HG03521 (cell line): ENCODE measurements around the gene TBCEL.
"Not testable (repeated sequence)": the region's sequence is repeated elsewhere in the genome, so short reads cannot be mapped to it uniquely, and the experiment has no call there.

Experiments used
- ATAC-seq: cut with Tn5 transposase; IDR thresholded peaks from one replicate; pipeline ENCODE4 v1.9.1; 2021; ENCODE audit warnings: mild to moderate bottlenecking, moderate library complexity; ENCODE audit not compliant: unreplicated experiment

TBCEL gene

DNA sequence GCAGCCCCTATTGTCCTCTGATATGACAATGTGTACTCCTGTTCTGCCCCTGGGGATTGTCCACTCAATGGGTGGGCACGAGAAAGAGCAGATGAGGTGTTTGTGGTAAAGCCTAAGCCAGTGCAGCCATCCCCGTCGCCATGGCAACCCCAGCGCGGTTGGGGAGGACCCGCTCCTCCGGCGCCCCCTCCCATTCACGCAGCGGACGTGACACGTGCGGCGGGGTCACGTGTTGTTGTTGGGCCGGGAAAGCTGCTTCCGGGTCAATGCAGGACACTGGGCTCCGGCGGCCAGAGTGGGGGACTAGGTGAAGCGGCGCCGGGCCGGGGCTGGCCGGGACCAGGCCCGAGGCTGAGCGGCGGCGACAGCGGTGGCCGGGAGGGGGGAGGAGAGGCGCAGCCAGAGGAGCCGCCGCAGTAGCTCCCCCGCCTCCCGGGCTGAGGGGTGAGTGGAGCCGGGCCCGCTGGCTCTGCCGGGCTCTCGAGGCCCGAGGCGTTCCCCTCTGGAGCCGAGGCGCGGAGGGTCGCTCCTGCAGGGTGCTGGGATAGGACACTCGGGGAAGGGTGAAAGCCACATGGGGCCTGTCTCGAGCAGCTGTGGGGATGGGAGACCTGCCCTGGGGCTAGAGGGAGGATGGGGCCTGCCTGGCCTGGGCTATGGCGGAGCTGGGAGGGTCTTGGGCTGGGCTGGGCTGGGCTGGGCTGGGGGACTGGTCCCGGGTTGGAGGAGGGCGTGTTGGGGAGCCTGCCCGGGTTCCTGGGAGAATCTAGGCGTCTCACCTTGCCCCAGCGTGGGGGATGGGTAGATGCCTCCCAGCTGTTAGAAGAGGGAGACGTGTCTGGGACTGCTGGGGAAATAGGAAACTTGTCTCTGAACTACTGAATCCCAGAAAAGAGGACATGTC lies at the start of gene TBCEL:
TBCEL (plus strand) TSS at position 255 of the 904 bp plus-strand sequence. CDS start 21,589 bp downstream, outside the sequence.
- peak; percentile 89 for ATAC-seq

DNA sequence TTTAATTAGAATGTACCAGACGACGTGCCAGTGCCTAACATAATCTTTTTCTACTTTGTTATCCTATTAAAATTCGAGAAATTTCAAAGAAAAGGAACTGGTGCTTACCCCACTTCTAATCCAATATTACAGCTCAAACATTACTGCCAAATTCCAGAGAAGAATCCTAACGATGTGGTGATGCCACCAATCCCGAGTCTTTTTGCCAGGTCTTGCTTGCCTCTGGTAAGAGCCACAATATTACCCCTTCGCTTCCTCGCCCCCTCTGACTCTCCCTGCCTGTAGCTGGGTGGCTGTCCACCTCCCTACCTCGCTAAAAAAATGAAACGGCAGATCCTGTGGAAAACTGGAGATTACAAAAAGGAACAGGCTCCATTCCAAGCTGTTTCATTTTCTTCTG lies 49.4 kb upstream of the TBCEL start:
- no peak for ATAC-seq

GRCh38 chr11:120974965-120975364 lies 48.9 kb upstream of the TBCEL start:
- ATAC-seq: no peak

DNA sequence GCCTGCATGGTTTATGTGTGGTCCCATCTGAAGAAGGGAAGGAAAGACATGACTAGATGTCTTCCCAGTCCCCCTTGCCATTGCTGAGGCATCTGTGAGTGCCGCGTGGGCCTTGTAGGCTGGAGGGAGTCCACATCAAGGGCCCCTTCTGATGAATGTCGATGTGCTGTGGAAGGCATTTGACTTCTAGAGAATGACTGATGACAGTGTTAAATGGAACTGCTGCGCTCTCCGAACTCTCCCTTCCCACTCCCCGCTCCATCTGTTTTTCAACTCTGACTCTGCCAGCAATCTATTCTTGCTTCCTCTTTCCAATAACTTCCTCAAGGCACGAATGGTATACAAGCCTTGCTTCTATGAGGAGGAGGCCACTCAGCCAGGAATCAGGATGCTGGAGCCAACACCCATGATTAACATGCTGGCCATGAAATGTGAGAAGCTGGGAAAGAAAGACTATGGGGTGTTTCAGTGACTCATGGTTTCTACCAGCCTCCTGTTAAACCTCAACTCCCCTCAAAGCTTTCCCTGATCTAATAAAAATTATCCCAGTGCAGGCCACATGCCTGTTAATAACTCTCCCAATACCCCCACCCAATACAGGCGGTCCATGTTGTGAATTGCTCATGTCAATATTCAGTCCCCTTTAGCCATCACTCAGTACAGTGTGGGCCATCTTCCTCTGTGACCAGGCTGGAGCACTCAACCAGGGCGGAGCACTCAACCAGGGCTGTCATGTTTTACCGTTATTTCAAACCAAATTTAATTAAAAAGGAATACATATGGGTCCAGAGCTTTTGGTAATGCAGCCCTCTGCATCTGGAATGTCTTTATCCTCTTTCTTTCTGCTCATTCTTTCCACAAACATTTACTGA lies 46.4 kb upstream of the TBCEL start:
- ATAC-seq: no peak

- ATAC-seq: no peak
These were observed 45.2 kb upstream of the TBCEL start for GRCh38 chr11:120978701-120979100.

DNA sequence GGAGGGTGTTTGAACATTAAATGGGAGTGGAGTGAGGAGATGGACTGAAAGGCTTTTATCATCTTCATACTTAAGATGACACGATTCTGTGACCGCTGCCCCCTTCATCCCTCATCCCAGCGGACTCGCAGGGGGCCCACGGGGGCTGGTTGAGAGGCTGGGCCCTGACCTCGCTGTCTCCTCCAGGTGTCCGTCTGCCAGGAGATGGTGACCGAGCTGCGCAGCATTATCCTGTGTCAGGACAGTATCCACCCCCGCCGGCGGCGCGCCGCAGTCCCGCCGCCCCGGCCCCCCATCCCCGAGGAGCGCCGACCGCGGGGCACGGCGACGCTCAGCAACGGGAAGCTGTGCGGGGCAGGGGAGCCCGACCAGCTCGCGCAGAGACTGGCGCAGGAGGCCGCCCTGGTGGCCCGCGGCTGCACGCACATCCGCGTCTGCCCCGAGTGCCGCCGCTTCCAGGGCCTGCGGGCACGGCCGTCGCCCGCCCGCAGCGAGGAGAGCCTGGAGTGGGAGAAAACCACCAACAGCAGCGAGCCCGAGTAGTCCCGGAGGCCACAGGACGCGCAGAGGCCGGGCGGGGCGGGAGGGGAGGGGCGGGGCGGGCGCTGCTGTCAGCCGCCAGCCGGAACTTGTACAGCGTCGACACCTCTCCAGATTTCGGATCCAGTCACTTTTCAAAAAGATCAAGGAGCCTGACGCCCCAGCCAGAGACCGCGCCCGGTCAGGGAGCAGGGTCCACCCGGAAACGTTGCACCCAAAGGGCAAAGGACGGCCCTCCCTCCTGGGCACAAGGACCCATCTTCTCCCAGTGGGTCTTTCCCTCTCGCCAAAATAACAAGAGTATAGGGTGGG lies 38.0 kb upstream of the TBCEL start:
- ATAC-seq: peak; percentile 55

DNA sequence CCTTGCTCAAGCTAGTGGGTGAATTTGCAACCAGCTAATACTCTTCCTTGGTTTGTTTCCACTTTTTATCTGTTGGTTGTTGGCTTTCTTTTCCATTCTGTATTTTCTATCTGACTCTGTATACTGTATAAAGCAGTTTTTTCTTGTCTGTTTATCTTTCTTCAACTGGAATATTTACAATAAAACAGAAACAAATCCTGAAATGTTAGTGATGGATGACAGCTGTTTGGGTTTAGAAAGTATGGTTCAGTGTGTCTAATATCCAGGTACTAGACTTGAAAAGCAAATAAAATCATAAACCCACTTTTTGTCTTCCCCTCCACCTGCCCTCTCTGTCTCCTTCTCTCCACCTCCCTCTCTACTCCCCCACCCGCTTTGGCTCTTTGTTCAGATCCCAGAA lies 35.3 kb upstream of the TBCEL start:
- no peak for ATAC-seq

DNA sequence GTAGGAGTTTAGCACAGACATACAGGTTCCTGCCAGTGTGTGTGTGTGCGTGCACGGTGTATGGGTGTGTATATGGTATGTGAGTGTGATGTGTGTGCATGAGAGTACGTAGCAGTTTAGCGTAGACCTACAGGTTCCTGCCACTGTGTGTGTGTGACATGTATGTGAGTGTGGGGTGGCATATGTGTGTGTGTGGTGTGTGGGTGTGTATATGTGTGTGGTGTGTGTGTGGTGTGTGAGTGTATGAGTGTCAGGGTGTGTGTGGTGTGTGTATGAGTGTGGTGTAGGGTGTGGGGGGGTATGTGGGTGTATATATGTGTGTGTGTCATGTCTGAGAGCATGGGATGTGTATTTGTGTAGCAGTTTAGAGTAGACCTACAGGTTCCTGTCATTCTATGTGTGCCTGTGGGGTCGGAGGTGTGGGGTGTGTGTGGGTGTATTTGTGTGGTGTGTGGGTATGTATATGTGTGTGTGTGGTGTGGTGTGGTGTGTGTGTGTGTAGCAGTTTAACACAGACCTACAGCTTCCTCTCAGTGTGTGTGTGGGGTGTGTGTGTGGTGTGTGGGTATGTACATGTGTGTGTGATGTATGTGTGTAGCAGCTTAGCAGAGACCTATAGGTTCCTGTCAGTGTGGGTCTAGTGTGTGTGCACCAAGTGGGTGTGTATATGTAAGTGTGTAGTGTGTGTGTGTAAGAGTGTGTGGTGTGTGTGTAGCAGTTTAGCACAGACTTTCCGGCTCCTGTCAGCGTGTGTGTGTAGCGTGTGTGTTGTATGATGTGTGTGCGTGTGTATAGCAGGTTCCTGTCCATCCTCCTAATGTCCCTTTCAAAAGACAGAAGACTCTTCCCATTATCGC lies 31.8 kb upstream of the TBCEL start:
- ATAC-seq: no peak

GRCh38 chr11:120994091-120994859 lies 29.6 kb upstream of the TBCEL start:
- ATAC-seq: no peak

- no peak for ATAC-seq
These were observed 28.7 kb upstream of the TBCEL start for GRCh38 chr11:120995184-120995583.

- no peak for ATAC-seq
These were observed 26.9 kb upstream of the TBCEL start for GRCh38 chr11:120996973-120997372.

- ATAC-seq: no peak
These were observed 25.3 kb upstream of the TBCEL start for GRCh38 chr11:120998581-120998980.

GRCh38 chr11:121004206-121004840 lies 19.6 kb upstream of the TBCEL start:
- no peak for ATAC-seq

DNA sequence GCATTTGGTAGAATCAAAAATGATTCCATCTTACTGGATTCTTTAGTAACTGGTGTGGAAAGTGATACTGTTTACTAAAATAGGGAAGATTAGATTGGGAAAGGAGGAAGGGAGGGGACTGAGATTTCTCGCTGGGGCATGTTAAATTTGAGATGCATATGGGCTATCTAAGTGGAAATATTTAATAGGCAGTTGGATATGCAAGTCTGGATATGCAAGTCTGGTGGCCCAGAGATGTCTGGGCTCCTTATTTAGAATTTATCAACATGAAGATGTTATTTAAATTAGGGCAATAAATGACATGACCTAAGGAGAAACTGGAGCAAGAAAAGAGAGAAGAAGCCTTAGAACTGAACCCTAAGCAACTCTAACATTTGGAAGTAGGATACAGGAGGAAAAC lies 17.0 kb upstream of the TBCEL start:
- no peak for ATAC-seq

- no peak for ATAC-seq
These were observed 15.4 kb upstream of the TBCEL start for GRCh38 chr11:121008551-121008950.

GRCh38 chr11:121012091-121012490 lies 11.8 kb upstream of the TBCEL start:
- ATAC-seq: no peak

DNA sequence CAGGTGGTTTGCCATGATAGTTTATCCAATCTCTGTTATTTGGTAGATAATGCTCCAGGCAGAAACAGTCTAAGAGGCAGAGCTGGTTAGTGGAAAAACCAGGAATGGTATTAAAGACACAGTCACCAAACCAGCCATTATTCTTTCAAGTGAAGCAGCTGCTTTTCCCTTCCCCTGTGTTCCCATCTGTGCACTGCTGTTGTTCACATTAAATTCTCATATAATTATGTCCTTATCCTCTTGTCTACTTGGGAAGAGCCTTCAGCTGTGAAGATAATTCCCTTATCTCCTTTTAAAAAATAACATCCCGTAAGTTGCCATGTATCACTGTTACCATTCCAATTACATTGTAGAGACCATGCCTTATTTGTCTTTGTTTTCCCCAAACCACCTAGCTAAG lies 5.2 kb upstream of the TBCEL start:
- ATAC-seq: no peak

- not testable (repeated sequence) for ATAC-seq
These were observed 2.2 kb upstream of the TBCEL start for GRCh38 chr11:121021718-121022117.

GRCh38 chr11:121024989-121025388 lies 1.1 kb downstream of the TBCEL start:
- no peak for ATAC-seq
